Right atrium auricular region (tissue), 2 donors: Measurements from ENCODE around the gene RPL12. TPM values are rescaled to one million over a fixed set of nuclear protein-coding genes. Genes with fewer than 3 reads are reported as not detected.

Experiments
- DNase-seq: peaks from one replicate; pipeline ENCODE4 v3.0.0-alpha.2; 2019; ENCODE audit warnings: low spot score
- H3K27ac ChIP-seq, 2 donors: fragments of 200-600 bp; sonication (generic); 1 replicate in 1 of 2; 2 replicates in 1 of 2; pipeline ENCODE4 v1.5.1; 2016 to 2019
- H3K27me3 ChIP-seq, 2 donors: fragments of 200-600 bp; sonication (generic); one replicate each; pipeline versions ENCODE4 v1.5.1 to v1.6.0; 2017 to 2019
- H3K36me3 ChIP-seq: fragments of 200-600 bp; sonication (generic); one replicate; pipeline ENCODE4 v1.5.1; 2016
- H3K4me1 ChIP-seq, 2 donors: fragments of 200-600 bp; sonication (generic); one replicate each; pipeline versions ENCODE4 v1.5.1 to v1.6.0; 2017 to 2019
- H3K4me3 ChIP-seq, 2 donors: fragments of 200-600 bp; sonication (generic); 1 replicate in 1 of 2; 2 replicates in 1 of 2; pipeline ENCODE4 v1.5.1; 2017 to 2019; ENCODE audit warnings: mild to moderate bottlenecking in 1 of 2, moderate library complexity in 1 of 2
- H3K9me3 ChIP-seq, 2 donors: fragments of 200-600 bp; sonication (generic); one replicate each; pipeline ENCODE4 v1.5.1; 2019
- CTCF ChIP-seq, 2 donors: fragments of 200-600 bp; sonication (generic); IDR thresholded peaks; one replicate each; pipeline ENCODE4 v1.5.1; 2019; ENCODE audit warnings: antibody characterized with exemption in 2 of 2
- total RNA-seq, 2 donors: library from RNA; depleted of rRNA; stranded (reverse); fragments of >200 nt; gene quantifications; one replicate each; pipeline ENCODE4 v1.1.0, GENCODE V29; 2016

The RPL12 gene
- total RNA-seq, result 1,000 to 10,000 TPM in 1 of 2 donors, 100 to 1,000 TPM in 1; 623 to 1,266 TPM

- peak within 1 kb of the TSS; percentile 95 to 96 for H3K27ac ChIP-seq
- peak within 1 kb of the TSS; percentile 82 to 87 for H3K4me3 ChIP-seq
- no peak for TF ChIP-seq CTCF (IDR thresholded peaks at IDR 0.05)
- peaks cover 0 to 58% of the 10 kb centered on the region in 2 donors for H3K4me1 ChIP-seq
- H3K27me3 ChIP-seq, result no peaks in the 10 kb centered on the region
- DNase-seq, result peak; percentile 98
- H3K9me3 ChIP-seq, result no peaks in the 10 kb centered on the region
- peaks cover 52% of the 10 kb centered on the region for H3K36me3 ChIP-seq
Observed at GRCh38 chr9:127450830-127451607, at the start of gene RPL12, which contains the start of gene LRSAM1. TSS of gene RPL12 (minus strand) at chr9:127451406. CDS start at chr9:127451317, 89 bp downstream. TSS of gene LRSAM1 (plus strand) at chr9:127451510. CDS start at chr9:127454528, 3,018 bp downstream.

GRCh38 chr9:127500862-127501261, 49.7 kb upstream of the RPL12 start:
- no peak for DNase-seq
- Histone ChIP-seq H3K27me3 (no peaks in the 10 kb centered on the region), H3K27ac (no peak overlapping the region), H3K4me1 (no peaks in the 10 kb centered on the region), H3K36me3 (peaks cover 47% of the 10 kb centered on the region), H3K9me3 (no peaks in the 10 kb centered on the region), H3K4me3 (no peak overlapping the region)
- no peak for TF ChIP-seq CTCF (IDR thresholded peaks at IDR 0.05)

GRCh38 chr9:127500399-127500798, 49.2 kb upstream of the RPL12 start:
- peaks cover 47% of the 10 kb centered on the region for H3K36me3 ChIP-seq
- H3K27ac ChIP-seq, result no peak overlapping the region

GRCh38 chr9:127498298-127498697, 47.1 kb upstream of the RPL12 start:
- no peak for TF ChIP-seq CTCF (IDR thresholded peaks at IDR 0.05)
- Histone ChIP-seq H3K36me3 (peaks cover 31% of the 10 kb centered on the region), H3K27me3 (no peaks in the 10 kb centered on the region), H3K4me3 (no peak overlapping the region), H3K27ac (no peak overlapping the region), H3K9me3 (no peaks in the 10 kb centered on the region), H3K4me1 (peaks cover 0 to 24% of the 10 kb centered on the region in 2 donors)
- DNase-seq, result no peak

More at GRCh38 chr9:127500399-127500798, 49.2 kb upstream of the RPL12 start:
- Histone ChIP-seq H3K27me3 (no peaks in the 10 kb centered on the region), H3K9me3 (no peaks in the 10 kb centered on the region), H3K4me1 (peaks cover 0 to 3% of the 10 kb centered on the region in 2 donors), H3K4me3 (no peak overlapping the region)
- no peak for DNase-seq
- no peak for TF ChIP-seq CTCF (IDR thresholded peaks at IDR 0.05)

GRCh38 chr9:127497656-127498290, 46.6 kb upstream of the RPL12 start:
- H3K36me3 ChIP-seq, result peaks cover 31% of the 10 kb centered on the region
- H3K27me3 ChIP-seq, result no peaks in the 10 kb centered on the region
- no peak for DNase-seq
- H3K27ac ChIP-seq, result no peak overlapping the region
- TF ChIP-seq CTCF (IDR thresholded peaks at IDR 0.05), result no peak
- no peaks in the 10 kb centered on the region for H3K9me3 ChIP-seq
- peaks cover 0 to 29% of the 10 kb centered on the region in 2 donors for H3K4me1 ChIP-seq
- no peak overlapping the region for H3K4me3 ChIP-seq
